ENCODE results near the gene NGEF. TPM values are rescaled to one million over a fixed set of nuclear protein-coding genes. Genes with fewer than 3 reads are reported as not detected.

Gene NGEF
- total RNA-seq, 1 experiment from 2014 or later = 71.3 TPM

DNA sequence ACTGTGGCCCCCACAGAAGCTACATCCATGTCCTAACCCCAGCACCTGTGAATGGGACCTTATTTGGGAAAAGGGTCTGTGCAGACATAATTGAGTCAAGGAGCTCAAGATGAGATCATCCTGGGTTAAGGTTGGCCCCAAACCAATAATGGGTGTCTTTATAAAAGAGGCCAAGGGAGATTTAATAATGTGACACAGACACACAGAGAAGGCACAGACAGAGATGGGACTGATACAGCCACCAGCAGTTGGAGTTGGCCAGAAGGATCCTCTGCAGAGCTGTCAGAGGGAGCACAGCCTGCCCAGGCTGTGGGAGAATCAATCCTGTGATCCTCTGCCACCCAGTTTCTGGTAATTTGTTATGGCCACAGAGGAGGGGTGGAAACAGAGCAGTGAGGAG lies 116.9 kb downstream of the NGEF start:
- Histone ChIP-seq H3K9ac (ENCODE audit: low read length) (no peak overlapping the region), H4K20me1 (ENCODE audit: low read length) (no peaks in the 10 kb centered on the region), H2AFZ (ENCODE audit: low read length) (no peak overlapping the region), H3K9me3 (ENCODE audit: low read length) (no peaks in the 10 kb centered on the region), H3K27me3 (ENCODE audit: low read length) (no peaks in the 10 kb centered on the region), H3K4me2 (ENCODE audit: low read length) (no peak overlapping the region), H3K36me3 (ENCODE audit: low read depth, low read length) (peaks cover 13% of the 10 kb centered on the region; the same call in 1 of the 2 replicates), H3F3A (ENCODE audit: low read length, unreplicated experiment) (no peaks in the 10 kb centered on the region), H3K27ac (ENCODE audit: low read length) (no peak overlapping the region), H3K79me2 (ENCODE audit: low read length) (peaks cover 10% of the 10 kb centered on the region), H3K9me2 (replicated peaks; ENCODE audit: low read length) (no peaks in the 10 kb centered on the region), H3K4me1 (ENCODE audit: insufficient read depth, low read length) (peaks cover 5% of the 10 kb centered on the region), H3K4me3 (ENCODE audit: low read length) (no peak overlapping the region)
- TF ChIP-seq, protein P1, sequence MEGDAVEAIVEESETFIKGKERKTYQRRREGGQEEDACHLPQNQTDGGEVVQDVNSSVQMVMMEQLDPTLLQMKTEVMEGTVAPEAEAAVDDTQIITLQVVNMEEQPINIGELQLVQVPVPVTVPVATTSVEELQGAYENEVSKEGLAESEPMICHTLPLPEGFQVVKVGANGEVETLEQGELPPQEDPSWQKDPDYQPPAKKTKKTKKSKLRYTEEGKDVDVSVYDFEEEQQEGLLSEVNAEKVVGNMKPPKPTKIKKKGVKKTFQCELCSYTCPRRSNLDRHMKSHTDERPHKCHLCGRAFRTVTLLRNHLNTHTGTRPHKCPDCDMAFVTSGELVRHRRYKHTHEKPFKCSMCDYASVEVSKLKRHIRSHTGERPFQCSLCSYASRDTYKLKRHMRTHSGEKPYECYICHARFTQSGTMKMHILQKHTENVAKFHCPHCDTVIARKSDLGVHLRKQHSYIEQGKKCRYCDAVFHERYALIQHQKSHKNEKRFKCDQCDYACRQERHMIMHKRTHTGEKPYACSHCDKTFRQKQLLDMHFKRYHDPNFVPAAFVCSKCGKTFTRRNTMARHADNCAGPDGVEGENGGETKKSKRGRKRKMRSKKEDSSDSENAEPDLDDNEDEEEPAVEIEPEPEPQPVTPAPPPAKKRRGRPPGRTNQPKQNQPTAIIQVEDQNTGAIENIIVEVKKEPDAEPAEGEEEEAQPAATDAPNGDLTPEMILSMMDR (conservative IDR thresholded peaks at IDR 0.05; ENCODE audit: low read depth, low read length) = no peak
- TF ChIP-seq EZH2phosphoT487 (IDR thresholded peaks at IDR 0.05; ENCODE audit: borderline replicate concordance, low read length) (no peak), EZH2 (IDR thresholded peaks at IDR 0.05; ENCODE audit: low read length, unreplicated experiment) (no peak)
- intact Hi-C loops (cut with micrococcal nuclease) = no loop called here
- no TSS peak for BruUV-seq (replicated peaks)
- POLR2A ChIA-PET (ENCODE audit: unreplicated experiment) = no interaction called here
- CTCF ChIA-PET = no interaction called here
- ATAC-seq = no peak
- no peak for DNase-seq

DNA sequence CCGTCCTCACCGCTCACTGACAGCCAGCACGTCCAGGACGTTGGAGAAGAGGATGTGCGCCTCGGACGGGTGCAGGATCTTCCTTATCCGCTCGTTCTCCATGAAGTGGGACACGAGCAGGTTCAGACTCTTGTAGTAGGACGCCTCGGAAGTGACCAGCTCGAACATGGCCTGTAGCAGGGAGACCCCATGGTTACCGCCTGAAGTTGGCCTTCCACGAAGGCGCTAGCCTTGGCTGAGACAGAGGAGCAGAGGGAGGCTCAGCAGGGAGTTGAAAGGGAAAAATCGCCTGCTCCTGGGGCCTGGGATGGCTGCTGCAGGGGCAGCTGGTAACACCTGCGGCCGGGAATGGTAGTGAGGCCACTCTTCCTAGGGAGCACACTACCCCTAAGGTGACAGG lies 118.3 kb downstream of the NGEF start:
- H3K27ac ChIP-seq (ENCODE audit: low read length) = no peak overlapping the region
- ChIA-PET POLR2A (ENCODE audit: unreplicated experiment) (no interaction called here), CTCF (no interaction called here)
- H3K9me2 ChIP-seq (replicated peaks; ENCODE audit: low read length) = no peaks in the 10 kb centered on the region
- H3K9ac ChIP-seq (ENCODE audit: low read length) = no peak overlapping the region
- H3K27me3 ChIP-seq (ENCODE audit: low read length) = no peaks in the 10 kb centered on the region
- H3F3A ChIP-seq (ENCODE audit: low read length, unreplicated experiment) = no peaks in the 10 kb centered on the region
- peaks cover 13% of the 10 kb centered on the region; the same call in 1 of the 2 replicates for H3K36me3 ChIP-seq (ENCODE audit: low read depth, low read length)
- H2AFZ ChIP-seq (ENCODE audit: low read length) = no peak overlapping the region
- no peak overlapping the region for H3K4me3 ChIP-seq (ENCODE audit: low read length)
- TF ChIP-seq, protein P1 (conservative IDR thresholded peaks at IDR 0.05; ENCODE audit: low read depth, low read length) = no peak
- TF ChIP-seq EZH2phosphoT487 (IDR thresholded peaks at IDR 0.05; ENCODE audit: borderline replicate concordance, low read length) = no peak
- TF ChIP-seq EZH2 (IDR thresholded peaks at IDR 0.05; ENCODE audit: low read length, unreplicated experiment) = no peak
- no TSS peak for BruUV-seq (replicated peaks)
- DNase-seq (no peak), ATAC-seq (no peak)
- H3K9me3 ChIP-seq (ENCODE audit: low read length) = no peaks in the 10 kb centered on the region
- H3K4me2 ChIP-seq (ENCODE audit: low read length) = no peak overlapping the region
- H3K4me1 ChIP-seq (ENCODE audit: insufficient read depth, low read length) = no peaks in the 10 kb centered on the region
- intact Hi-C loops (cut with micrococcal nuclease) = no loop called here
- H3K79me2 ChIP-seq (ENCODE audit: low read length) = 0 out of 2 replicates have a peak, but pooled peaks cover 4% of the 10 kb centered on the region
- no peaks in the 10 kb centered on the region for H4K20me1 ChIP-seq (ENCODE audit: low read length)

DNA sequence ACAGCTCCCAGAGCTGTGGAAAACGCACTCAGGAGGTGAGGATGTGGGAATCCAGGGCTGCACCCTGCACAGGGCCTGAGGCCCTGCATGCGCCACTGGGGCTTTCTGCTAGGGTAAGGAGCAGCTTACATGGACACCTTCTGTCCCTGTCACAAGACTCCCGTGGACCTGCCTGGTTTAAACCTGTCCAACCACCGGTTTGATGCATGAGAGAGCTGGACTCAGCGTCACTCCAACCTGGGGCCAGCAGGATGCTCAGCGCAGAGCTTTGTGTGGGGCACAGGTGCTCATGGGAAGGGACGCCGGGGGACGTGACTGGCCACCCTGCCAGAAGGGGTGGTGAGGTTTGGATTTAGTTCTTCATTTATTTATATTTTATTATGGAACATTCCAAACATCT lies 118.8 kb downstream of the NGEF start:
- CTCF ChIA-PET = no interaction called here
- BruUV-seq (replicated peaks) = no TSS peak
- Histone ChIP-seq H2AFZ (ENCODE audit: low read length) (no peak overlapping the region), H4K20me1 (ENCODE audit: low read length) (no peaks in the 10 kb centered on the region), H3K79me2 (ENCODE audit: low read length) (0 out of 2 replicates have a peak, but pooled peaks cover 4% of the 10 kb centered on the region), H3K9me2 (replicated peaks; ENCODE audit: low read length) (no peaks in the 10 kb centered on the region), H3K36me3 (ENCODE audit: low read depth, low read length) (peaks cover 13% of the 10 kb centered on the region; the same call in 1 of the 2 replicates), H3K9ac (ENCODE audit: low read length) (no peak overlapping the region), H3F3A (ENCODE audit: low read length, unreplicated experiment) (no peaks in the 10 kb centered on the region), H3K4me1 (ENCODE audit: insufficient read depth, low read length) (no peaks in the 10 kb centered on the region), H3K27ac (ENCODE audit: low read length) (no peak overlapping the region), H3K4me3 (ENCODE audit: low read length) (no peak overlapping the region), H3K4me2 (ENCODE audit: low read length) (no peak overlapping the region), H3K27me3 (ENCODE audit: low read length) (no peaks in the 10 kb centered on the region), H3K9me3 (ENCODE audit: low read length) (no peaks in the 10 kb centered on the region)
- intact Hi-C loops (cut with micrococcal nuclease) = no loop called here
- POLR2A ChIA-PET (ENCODE audit: unreplicated experiment) = interaction anchor here (0.6 kb wide), 1 partner anchor 258 kb away, joined by 3 read pairs; no protein-coding TSS in a partner anchor
- TF ChIP-seq EZH2 (IDR thresholded peaks at IDR 0.05; ENCODE audit: low read length, unreplicated experiment) (no peak), EZH2phosphoT487 (IDR thresholded peaks at IDR 0.05; ENCODE audit: borderline replicate concordance, low read length) (no peak)
- ATAC-seq = no peak
- DNase-seq = no peak
